Natural killer cell (primary cell): ENCODE data around the gene UGCG. TPM values are rescaled to one million over a fixed set of nuclear protein-coding genes. Genes with fewer than 3 reads are reported as not detected.
A peak's percentile ranks its signal among the peaks of the same experiment; 100 is the strongest.

Source experiments
- ATAC-seq, 3 donors: fragments of 150-1000 bp in 2 of 3; fragments of 200-7000 bp in 1 of 3; cut with Tn5 transposase; 1 replicate in 1 of 3; 2 replicates in 2 of 3; pipeline ENCODE4 v1.10.0; 2021; ENCODE audit warnings: mild to moderate bottlenecking in 2 of 3, moderate library complexity in 2 of 3
- DNase-seq, 2 donors: peaks; one replicate each; pipeline versions ENCODE4 v3.0.0 to v3.0.0-alpha.2; 2013 to 2021; ENCODE audit warnings: mixed read lengths in 1 of 2
- H3K27ac ChIP-seq: one replicate; pipeline ENCODE4 v1.5.1; 2013; ENCODE audit warnings: mild to moderate bottlenecking, low read length
- H3K27me3 ChIP-seq: one replicate; pipeline ENCODE4 v1.6.1; 2013; ENCODE audit warnings: low read length; ENCODE audit not compliant: control insufficient read depth, insufficient read depth
- H3K36me3 ChIP-seq: one replicate; pipeline ENCODE4 v1.6.1; 2013; ENCODE audit warnings: low read length; ENCODE audit not compliant: control insufficient read depth, insufficient read depth
- H3K4me1 ChIP-seq: one replicate; pipeline ENCODE4 v1.6.1; 2013; ENCODE audit warnings: low read length; ENCODE audit not compliant: control insufficient read depth, insufficient read depth
- H3K4me3 ChIP-seq: one replicate; pipeline ENCODE4 v1.5.1; 2013; ENCODE audit warnings: low read length
- H3K9me3 ChIP-seq: one replicate; pipeline ENCODE4 v1.6.1; 2013; ENCODE audit warnings: low read length; ENCODE audit not compliant: control insufficient read depth, insufficient read depth
- H3K27ac Mint-ChIP-seq, 2 donors: one replicate each; pipeline ENCODE4 v1.8.0; 2022; ENCODE audit warnings: mild to moderate bottlenecking in 2 of 2, mixed read lengths in 2 of 2, moderate library complexity in 1 of 2
- H3K27me3 Mint-ChIP-seq, 2 donors: one replicate each; pipeline ENCODE4 v1.8.0; 2022; ENCODE audit warnings: low read depth in 2 of 2, mixed read lengths in 2 of 2
- H3K36me3 Mint-ChIP-seq: one replicate; pipeline ENCODE4 v1.8.0; 2022; ENCODE audit warnings: mixed read lengths
- H3K4me1 Mint-ChIP-seq, 2 donors: one replicate each; pipeline ENCODE4 v1.8.0; 2022; ENCODE audit warnings: mixed read lengths in 2 of 2
- H3K4me3 Mint-ChIP-seq: one replicate; pipeline ENCODE4 v1.8.0; 2022; ENCODE audit warnings: mild to moderate bottlenecking, moderate library complexity, mixed read lengths
- H3K9me3 Mint-ChIP-seq, 2 donors: one replicate each; pipeline ENCODE4 v1.8.0; 2022; ENCODE audit warnings: mixed read lengths in 2 of 2
- WGBS: methylation state at CpG from one replicate; pipeline ENCODE4 v1.1.7; 2013; ENCODE audit warnings: missing lambda C conversion rate; ENCODE audit not compliant: insufficient coverage; 5-methylcytosine and 5-hydroxymethylcytosine counted together
- intact Hi-C: fragments of 100-400 bp; cut with micrococcal nuclease; formaldehyde crosslinking; loops from one replicate; pipeline ENCODE4 v1.14.2; 2022
- total RNA-seq, 4 donors: library from RNA; stranded (reverse); fragments of 120-200 nt in 1 of 4; gene quantifications; one replicate each; pipeline versions ENCODE4 v1.2.3 to v1.2.4, GENCODE V29; 2013 to 2022
- TF ChIP-seq, protein P1 (sequence below): fragments of 200-600 bp; IDR thresholded peaks from one replicate; pipeline ENCODE4 v1.8.0; 2022; ENCODE audit warnings: antibody characterized with exemption

Gene UGCG
- total RNA-seq, 3 donors from 2014 or later (not counting 1 experiment from before 2014, with no cell fraction given) = 17.9 to 21.4 (median 18.8) TPM

DNA sequence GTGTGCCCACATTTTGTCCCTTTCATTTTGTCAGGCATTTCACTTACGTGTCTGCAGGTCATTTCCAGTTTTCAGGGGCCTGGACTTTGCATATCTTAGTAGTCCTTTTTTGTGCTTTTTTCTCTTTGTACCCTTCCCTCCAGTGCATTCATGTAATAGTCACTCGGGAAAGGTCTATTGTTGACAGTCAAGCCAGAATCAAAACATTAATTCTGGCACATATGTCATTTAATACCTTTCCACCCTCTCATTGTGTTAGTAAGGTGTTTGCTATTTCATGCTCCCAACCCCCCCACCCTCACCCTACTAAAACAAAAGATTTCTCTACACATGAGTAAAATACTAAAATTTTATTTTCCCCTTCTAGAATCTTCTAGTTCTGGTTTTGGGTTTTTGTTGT is 42.7 kb downstream of the UGCG start:
- Histone ChIP-seq H3K27me3 (no peaks in the 10 kb centered on the region), H3K9me3 (no peaks in the 10 kb centered on the region), H3K4me1 (peaks cover 21% of the 10 kb centered on the region), H3K27ac (no peak overlapping the region), H3K4me3 (no peak overlapping the region), H3K36me3 (peaks cover 7% of the 10 kb centered on the region)
- TF ChIP-seq, protein P1, sequence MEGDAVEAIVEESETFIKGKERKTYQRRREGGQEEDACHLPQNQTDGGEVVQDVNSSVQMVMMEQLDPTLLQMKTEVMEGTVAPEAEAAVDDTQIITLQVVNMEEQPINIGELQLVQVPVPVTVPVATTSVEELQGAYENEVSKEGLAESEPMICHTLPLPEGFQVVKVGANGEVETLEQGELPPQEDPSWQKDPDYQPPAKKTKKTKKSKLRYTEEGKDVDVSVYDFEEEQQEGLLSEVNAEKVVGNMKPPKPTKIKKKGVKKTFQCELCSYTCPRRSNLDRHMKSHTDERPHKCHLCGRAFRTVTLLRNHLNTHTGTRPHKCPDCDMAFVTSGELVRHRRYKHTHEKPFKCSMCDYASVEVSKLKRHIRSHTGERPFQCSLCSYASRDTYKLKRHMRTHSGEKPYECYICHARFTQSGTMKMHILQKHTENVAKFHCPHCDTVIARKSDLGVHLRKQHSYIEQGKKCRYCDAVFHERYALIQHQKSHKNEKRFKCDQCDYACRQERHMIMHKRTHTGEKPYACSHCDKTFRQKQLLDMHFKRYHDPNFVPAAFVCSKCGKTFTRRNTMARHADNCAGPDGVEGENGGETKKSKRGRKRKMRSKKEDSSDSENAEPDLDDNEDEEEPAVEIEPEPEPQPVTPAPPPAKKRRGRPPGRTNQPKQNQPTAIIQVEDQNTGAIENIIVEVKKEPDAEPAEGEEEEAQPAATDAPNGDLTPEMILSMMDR = no peak
- Mint-ChIP-seq H3K9me3 (peaks cover 0 to 2% of the 10 kb centered on the region in 2 donors), H3K27me3 (no peaks in the 10 kb centered on the region), H3K4me3 (no peak overlapping the region), H3K36me3 (peaks cover 12% of the 10 kb centered on the region), H3K27ac (peak overlapping the region in 1 of 2 donors; percentile 81), H3K4me1 (peaks cover 23% of the 10 kb centered on the region in 2 donors)
- DNase-seq = no peak
- no peak for ATAC-seq
- 95% methylated on average over 2 of the region's 2 CpGs for WGBS
- intact Hi-C loops = no loop called here

DNA sequence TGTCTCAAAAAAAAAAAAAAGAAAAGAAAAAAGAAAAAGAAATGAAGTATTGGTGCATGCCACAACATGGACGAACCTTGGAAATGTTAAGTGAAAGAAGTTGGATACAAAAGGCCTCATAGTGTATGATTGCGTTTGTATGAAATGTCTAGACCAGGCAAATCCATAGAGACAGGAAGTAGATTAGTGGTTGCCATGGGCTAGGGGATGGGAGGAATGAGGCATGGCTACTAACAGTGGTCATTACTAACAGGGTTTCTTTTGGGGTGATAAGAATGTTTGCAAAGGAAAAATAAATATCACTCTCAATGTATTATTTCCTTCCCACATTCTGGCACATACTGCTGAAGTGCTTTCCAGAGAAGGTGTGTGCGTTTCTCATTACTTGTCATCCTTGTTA is 44.1 kb downstream of the UGCG start:
- Histone ChIP-seq H3K4me3 (no peak overlapping the region), H3K36me3 (no peaks in the 10 kb centered on the region), H3K27me3 (no peaks in the 10 kb centered on the region), H3K4me1 (peaks cover 21% of the 10 kb centered on the region), H3K9me3 (no peaks in the 10 kb centered on the region), H3K27ac (no peak overlapping the region)
- peaks cover 4% of the 10 kb centered on the region for H3K36me3 Mint-ChIP-seq
- no peak overlapping the region for H3K4me3 Mint-ChIP-seq
- DNase-seq = no peak
- TF ChIP-seq, protein P1 = no peak
- intact Hi-C loops = no loop called here
- no peak overlapping the region for H3K27ac Mint-ChIP-seq
- H3K9me3 Mint-ChIP-seq = peaks cover 0 to 2% of the 10 kb centered on the region in 2 donors
- no peak for ATAC-seq
- peaks cover 3 to 8% of the 10 kb centered on the region in 2 donors for H3K27me3 Mint-ChIP-seq
- 96% methylated on average over 3 of the region's 3 CpGs for WGBS
- H3K4me1 Mint-ChIP-seq = peaks cover 28% of the 10 kb centered on the region in 2 donors

DNA sequence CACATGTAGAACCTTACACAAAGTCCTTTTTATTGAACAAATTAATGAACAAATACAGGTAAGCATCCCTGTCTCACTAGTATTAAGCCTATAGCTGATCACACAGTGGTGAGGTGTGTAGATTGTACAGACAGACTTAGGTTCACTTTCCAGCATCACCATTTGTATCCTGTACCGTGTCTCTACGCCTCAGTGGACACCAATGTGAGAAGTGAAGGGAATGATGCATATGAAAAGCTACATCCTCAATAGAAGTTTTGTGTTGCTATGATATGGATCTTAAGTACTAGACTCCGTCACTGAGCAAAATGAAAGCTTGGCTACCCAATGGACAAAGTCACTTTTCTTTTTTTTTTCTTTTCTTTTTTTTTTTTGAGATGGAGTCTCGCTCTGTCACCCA is 46.6 kb downstream of the UGCG start:
- Histone ChIP-seq H3K4me3 (no peak overlapping the region), H3K27me3 (no peaks in the 10 kb centered on the region), H3K27ac (no peak overlapping the region), H3K4me1 (peaks cover 10% of the 10 kb centered on the region), H3K36me3 (no peaks in the 10 kb centered on the region), H3K9me3 (no peaks in the 10 kb centered on the region)
- H3K4me1 Mint-ChIP-seq = peaks cover 17% of the 10 kb centered on the region in 2 donors
- DNase-seq (no peak), ATAC-seq (no peak)
- H3K27me3 Mint-ChIP-seq = peaks cover 8 to 11% of the 10 kb centered on the region in 2 donors
- peaks cover 0 to 2% of the 10 kb centered on the region in 2 donors for H3K9me3 Mint-ChIP-seq
- no peak overlapping the region for H3K4me3 Mint-ChIP-seq
- TF ChIP-seq, protein P1 = no peak
- H3K36me3 Mint-ChIP-seq = no peaks in the 10 kb centered on the region
- intact Hi-C loops = no loop called here
- 83% methylated on average over 1 of the region's 4 CpGs for WGBS
- H3K27ac Mint-ChIP-seq = peak overlapping the region in 1 of 2 donors; percentile 63

DNA sequence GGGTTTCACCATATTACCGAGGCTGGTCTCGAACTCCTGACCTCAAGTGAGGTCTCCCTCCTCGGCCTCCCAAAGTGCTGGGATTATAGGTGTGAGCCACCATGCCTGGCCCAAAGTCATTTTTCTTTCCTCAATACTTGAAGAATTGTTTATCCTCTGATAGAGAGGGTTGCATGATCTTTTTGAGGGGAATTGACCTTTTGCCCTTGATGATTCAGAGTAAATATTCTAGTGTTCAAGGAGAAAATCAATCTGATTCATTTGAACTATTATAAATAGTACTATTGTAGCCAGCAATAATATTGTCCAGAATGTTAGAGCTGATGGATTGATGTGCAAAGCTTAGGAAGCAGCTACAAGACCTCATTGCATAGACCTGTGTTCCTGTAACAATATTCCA is 47.1 kb downstream of the UGCG start:
- Mint-ChIP-seq H3K4me3 (no peak overlapping the region), H3K4me1 (peaks cover 12% of the 10 kb centered on the region in 2 donors), H3K27ac (no peak overlapping the region), H3K27me3 (peaks cover 8 to 11% of the 10 kb centered on the region in 2 donors), H3K36me3 (no peaks in the 10 kb centered on the region), H3K9me3 (peaks cover 0 to 1% of the 10 kb centered on the region in 2 donors)
- no peaks in the 10 kb centered on the region for H3K9me3 ChIP-seq
- H3K36me3 ChIP-seq = no peaks in the 10 kb centered on the region
- no peak overlapping the region for H3K27ac ChIP-seq
- TF ChIP-seq, protein P1 = no peak
- 100% methylated on average over 3 of the region's 3 CpGs for WGBS
- DNase-seq (no peak), ATAC-seq (no peak)
- no peaks in the 10 kb centered on the region for H3K27me3 ChIP-seq
- intact Hi-C loops = no loop called here
- H3K4me3 ChIP-seq = no peak overlapping the region
- H3K4me1 ChIP-seq = peaks cover 4% of the 10 kb centered on the region
